SK-MEL-5 (cell line): ENCODE measurements around the gene MLLT6. TPM values are rescaled to one million over a fixed set of nuclear protein-coding genes. Genes with fewer than 3 reads are reported as not detected.

Experiments used
- DNase-seq: peaks from one replicate; pipeline ENCODE4 v3.0.0-alpha.2; 2016; ENCODE audit warnings: low read depth, low spot score
- in situ Hi-C: cut with HindIII; loops from 2 replicates; pipeline ENCODE4 v1.10.0; 2016; ENCODE audit warnings: low sequenced_read_pairs, high pct_unique_total_duplicates, low pct_unique_long_range_greater_than_20kb
- total RNA-seq: library from RNA; depleted of rRNA; stranded (reverse); fragments of >200 nt; shearing (Covaris generic); gene quantifications from 2 replicates; pipeline ENCODE4 v1.2.3, GENCODE V29; 2014

MLLT6 gene
- total RNA-seq, 1 experiment from 2014 or later: 18.7 TPM

GRCh38 chr17:38746004-38746848, 41.2 kb downstream of the MLLT6 start:
- in situ Hi-C loops: no loop called here
- DNase-seq: no peak

GRCh38 chr17:38746849-38747462, 41.9 kb downstream of the MLLT6 start:
- in situ Hi-C loops: no loop called here

GRCh38 chr17:38747463-38748148, 42.5 kb downstream of the MLLT6 start:
- no peak for DNase-seq
- in situ Hi-C loops: no loop called here

More at GRCh38 chr17:38746849-38747462, 41.9 kb downstream of the MLLT6 start:
- no peak for DNase-seq

GRCh38 chr17:38748149-38748891, 43.2 kb downstream of the MLLT6 start, which contains the start of gene PCGF2:
Gene PCGF2, minus strand, starts transcription at chr17:38748336. Its CDS starts 7,934 bp downstream, at chr17:38740402.
- in situ Hi-C loops: no loop called here
- DNase-seq: peak; percentile 92

- in situ Hi-C loops: no loop called here
- no peak for DNase-seq
Observed at GRCh38 chr17:38748892-38749222, 43.8 kb downstream of the MLLT6 start.

GRCh38 chr17:38749223-38750043, 44.4 kb downstream of the MLLT6 start:
- DNase-seq: peak; percentile 84
- in situ Hi-C loops: no loop called here

GRCh38 chr17:38750044-38750311, 44.9 kb downstream of the MLLT6 start:
- no peak for DNase-seq
- in situ Hi-C loops: no loop called here

- no peak for DNase-seq
- in situ Hi-C loops: no loop called here
Observed at GRCh38 chr17:38750312-38751121, 45.4 kb downstream of the MLLT6 start.

- no peak for DNase-seq
- in situ Hi-C loops: no loop called here
Observed at GRCh38 chr17:38751144-38751807, 46.2 kb downstream of the MLLT6 start.

- in situ Hi-C loops: no loop called here
- DNase-seq: peak; percentile 90
Observed at GRCh38 chr17:38751808-38752307, 46.8 kb downstream of the MLLT6 start.

GRCh38 chr17:38752308-38753070, 47.4 kb downstream of the MLLT6 start, which contains the start of gene PSMB3:
Gene PSMB3, plus strand, starts transcription at chr17:38752741. Its CDS starts 86 bp downstream, at chr17:38752827.
- in situ Hi-C loops: no loop called here
- DNase-seq: peak; percentile 100

GRCh38 chr17:38753071-38753506, 48.0 kb downstream of the MLLT6 start:
- no peak for DNase-seq

GRCh38 chr17:38761612-38762011, 56.5 kb downstream of the MLLT6 start:
- in situ Hi-C loops: no loop called here
- DNase-seq: peak; percentile 65

More at GRCh38 chr17:38753071-38753506, 48.0 kb downstream of the MLLT6 start:
- in situ Hi-C loops: no loop called here

- in situ Hi-C loops: no loop called here
Observed at GRCh38 chr17:38762231-38762630, 57.2 kb downstream of the MLLT6 start.

GRCh38 chr17:38766341-38766740, 61.3 kb downstream of the MLLT6 start:
- no peak for DNase-seq
- in situ Hi-C loops: no loop called here

More at GRCh38 chr17:38762231-38762630, 57.2 kb downstream of the MLLT6 start:
- no peak for DNase-seq
